Measurements from ENCODE around the gene WBP2NL. TPM values are rescaled to one million over a fixed set of nuclear protein-coding genes. Genes with fewer than 3 reads are reported as not detected.
"Not testable (repeated sequence)": the region's sequence is repeated elsewhere in the genome, so short reads cannot be mapped to it uniquely, and the experiment has no call there.

Gene WBP2NL, protein sequence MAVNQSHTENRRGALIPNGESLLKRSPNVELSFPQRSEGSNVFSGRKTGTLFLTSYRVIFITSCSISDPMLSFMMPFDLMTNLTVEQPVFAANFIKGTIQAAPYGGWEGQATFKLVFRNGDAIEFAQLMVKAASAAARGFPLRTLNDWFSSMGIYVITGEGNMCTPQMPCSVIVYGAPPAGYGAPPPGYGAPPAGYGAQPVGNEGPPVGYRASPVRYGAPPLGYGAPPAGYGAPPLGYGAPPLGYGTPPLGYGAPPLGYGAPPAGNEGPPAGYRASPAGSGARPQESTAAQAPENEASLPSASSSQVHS
- not detected for polyA plus RNA-seq (2013, experiment 1 of 2)
- not detected for polyA plus RNA-seq (2013, experiment 2 of 2)

GRCh38 chr22:41998361-41999261 lies at the start of gene WBP2NL:
Gene WBP2NL, plus strand, starts transcription at chr22:41998788. Its CDS starts 31 bp downstream, at chr22:41998819.
- no peak for DNase-seq
- peak within 1 kb of the TSS in 1 of 2 experiments; percentile 76 for H3K4me3 ChIP-seq (ENCODE audit: insufficient read depth in 1 of 2, low read depth in 1 of 2, low read length in 2 of 2)
- no peak within 1 kb of the TSS for H2BK120ac ChIP-seq (ENCODE audit: low read depth, low read length)
- no peak within 1 kb of the TSS for H3K4me2 ChIP-seq (ENCODE audit: low read length, poor library complexity, severe bottlenecking)
- H2AFZ ChIP-seq (ENCODE audit: low read depth, low read length) = no peak within 1 kb of the TSS
- peak within 1 kb of the TSS; percentile 74 for H3K9ac ChIP-seq (ENCODE audit: low read length)
- 94% methylated on average over 67 of the region's 71 CpGs for WGBS
- no peak within 1 kb of the TSS for H3K14ac ChIP-seq (ENCODE audit: low read length in 2 of 2)
- H3K79me1 ChIP-seq (replicated peaks; ENCODE audit: low read length, poor library complexity, severe bottlenecking) = no peaks in the 10 kb centered on the region
- H3K27ac ChIP-seq (ENCODE audit: low read length, poor library complexity, severe bottlenecking) = no peak within 1 kb of the TSS
- no peak within 1 kb of the TSS for H4K91ac ChIP-seq (ENCODE audit: low read length)
- no peak within 1 kb of the TSS for H2BK5ac ChIP-seq (ENCODE audit: low read depth, low read length, poor library complexity, severe bottlenecking)
- no peak within 1 kb of the TSS for H3K4ac ChIP-seq (ENCODE audit: low read depth in 1 of 2, low read length in 2 of 2)
- no peaks in the 10 kb centered on the region for H3K36me3 ChIP-seq (ENCODE audit: control insufficient read depth in 1 of 2, insufficient read depth in 2 of 2, low read depth in 1 of 2, low read length in 2 of 2)
- H3K23ac ChIP-seq (ENCODE audit: low read length in 2 of 2) = peak within 1 kb of the TSS in 1 of 2 experiments; percentile 27
- H2AK5ac ChIP-seq (ENCODE audit: low read length, severe bottlenecking) = no peak within 1 kb of the TSS
- no peak within 1 kb of the TSS for H2BK15ac ChIP-seq (ENCODE audit: low read depth, poor library complexity, severe bottlenecking)
- no peaks in the 10 kb centered on the region for H3K4me1 ChIP-seq (ENCODE audit: control insufficient read depth, insufficient read depth, low read depth, low read length)
- no peak within 1 kb of the TSS for H2BK12ac ChIP-seq (ENCODE audit: low read length in 2 of 2)
- H3K27me3 ChIP-seq (ENCODE audit: control insufficient read depth in 1 of 2, insufficient read depth in 1 of 2, low read length in 2 of 2) = peaks cover 44 to 45% of the 10 kb centered on the region in 2 experiments
- no peak within 1 kb of the TSS for H3K18ac ChIP-seq (ENCODE audit: low read depth in 1 of 2, low read length in 2 of 2)
- no peak within 1 kb of the TSS for H4K8ac ChIP-seq (ENCODE audit: low read length)
- no peaks in the 10 kb centered on the region for H3K9me3 ChIP-seq (ENCODE audit: control insufficient read depth, low read length)

DNA sequence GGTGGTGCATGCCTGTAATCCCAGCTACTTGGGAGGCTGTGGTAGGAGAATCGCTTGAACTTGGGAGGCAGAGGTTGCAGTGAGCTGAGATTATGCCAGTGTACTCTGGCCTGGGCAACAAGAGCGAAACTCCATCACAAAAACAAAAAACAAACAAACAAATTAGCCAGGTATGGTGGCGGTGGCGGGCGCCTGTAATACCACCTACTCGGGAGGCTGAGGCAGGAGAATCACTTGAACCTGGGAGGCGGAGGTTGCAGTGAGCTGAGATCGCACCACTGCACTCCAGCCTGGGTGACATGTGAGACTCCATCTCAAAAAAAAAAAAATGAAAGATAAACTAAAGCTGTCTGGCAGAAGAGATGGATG lies 49.7 kb upstream of the WBP2NL start:
- not testable (repeated sequence) for H3K79me1 ChIP-seq (replicated peaks; ENCODE audit: low read length, poor library complexity, severe bottlenecking); H2AK5ac ChIP-seq (ENCODE audit: low read length, severe bottlenecking); H3K23ac ChIP-seq (ENCODE audit: low read length in 2 of 2); DNase-seq; H3K27ac ChIP-seq (ENCODE audit: low read length, poor library complexity, severe bottlenecking); H2BK120ac ChIP-seq (ENCODE audit: low read depth, low read length); H4K8ac ChIP-seq (ENCODE audit: low read length); H2BK12ac ChIP-seq (ENCODE audit: low read length in 2 of 2); H3K36me3 ChIP-seq (ENCODE audit: control insufficient read depth in 1 of 2, insufficient read depth in 2 of 2, low read depth in 1 of 2, low read length in 2 of 2); H3K4me2 ChIP-seq (ENCODE audit: low read length, poor library complexity, severe bottlenecking); H2BK15ac ChIP-seq (ENCODE audit: low read depth, poor library complexity, severe bottlenecking); H3K9ac ChIP-seq (ENCODE audit: low read length); H3K4ac ChIP-seq (ENCODE audit: low read depth in 1 of 2, low read length in 2 of 2); H3K4me3 ChIP-seq (ENCODE audit: insufficient read depth in 1 of 2, low read depth in 1 of 2, low read length in 2 of 2); H2AFZ ChIP-seq (ENCODE audit: low read depth, low read length); H3K14ac ChIP-seq (ENCODE audit: low read length in 2 of 2); H4K91ac ChIP-seq (ENCODE audit: low read length); H3K18ac ChIP-seq (ENCODE audit: low read depth in 1 of 2, low read length in 2 of 2); H3K9me3 ChIP-seq (ENCODE audit: control insufficient read depth, low read length); H2BK5ac ChIP-seq (ENCODE audit: low read depth, low read length, poor library complexity, severe bottlenecking)
- Histone ChIP-seq H3K4me1 (ENCODE audit: control insufficient read depth, insufficient read depth, low read depth, low read length) (peaks cover 23% of the 10 kb centered on the region), H3K27me3 (ENCODE audit: control insufficient read depth in 1 of 2, insufficient read depth in 1 of 2, low read length in 2 of 2) (peaks cover 0 to 22% of the 10 kb centered on the region in 2 experiments)
- 95% methylated on average over 8 of the region's 8 CpGs for WGBS

GRCh38 chr22:41949297-41949965 lies 49.2 kb upstream of the WBP2NL start:
- WGBS = 90% methylated on average over 7 of the region's 7 CpGs
- no peak overlapping the region for H3K27ac ChIP-seq (ENCODE audit: low read length, poor library complexity, severe bottlenecking)
- no peaks in the 10 kb centered on the region for H3K36me3 ChIP-seq (ENCODE audit: control insufficient read depth in 1 of 2, insufficient read depth in 2 of 2, low read depth in 1 of 2, low read length in 2 of 2)
- H2BK15ac ChIP-seq (ENCODE audit: low read depth, poor library complexity, severe bottlenecking) = no peak overlapping the region
- no peak overlapping the region for H3K4ac ChIP-seq (ENCODE audit: low read depth in 1 of 2, low read length in 2 of 2)
- H3K9me3 ChIP-seq (ENCODE audit: control insufficient read depth, low read length) = no peaks in the 10 kb centered on the region
- H2BK5ac ChIP-seq (ENCODE audit: low read depth, low read length, poor library complexity, severe bottlenecking) = no peak overlapping the region
- H3K18ac ChIP-seq (ENCODE audit: low read depth in 1 of 2, low read length in 2 of 2) = no peak overlapping the region
- H2BK12ac ChIP-seq (ENCODE audit: low read length in 2 of 2) = no peak overlapping the region
- DNase-seq = no peak
- no peak overlapping the region for H3K4me2 ChIP-seq (ENCODE audit: low read length, poor library complexity, severe bottlenecking)
- H3K23ac ChIP-seq (ENCODE audit: low read length in 2 of 2) = no peak overlapping the region
- H2AFZ ChIP-seq (ENCODE audit: low read depth, low read length) = no peak overlapping the region
- no peak overlapping the region for H3K14ac ChIP-seq (ENCODE audit: low read length in 2 of 2)
- H3K9ac ChIP-seq (ENCODE audit: low read length) = no peak overlapping the region
- no peak overlapping the region for H2AK5ac ChIP-seq (ENCODE audit: low read length, severe bottlenecking)
- H3K27me3 ChIP-seq (ENCODE audit: control insufficient read depth in 1 of 2, insufficient read depth in 1 of 2, low read length in 2 of 2) = peaks cover 0 to 22% of the 10 kb centered on the region in 2 experiments
- H4K8ac ChIP-seq (ENCODE audit: low read length) = no peak overlapping the region
- no peak overlapping the region for H2BK120ac ChIP-seq (ENCODE audit: low read depth, low read length)
- no peak overlapping the region for H4K91ac ChIP-seq (ENCODE audit: low read length)
- H3K4me1 ChIP-seq (ENCODE audit: control insufficient read depth, insufficient read depth, low read depth, low read length) = peaks cover 23% of the 10 kb centered on the region
- no peak overlapping the region for H3K4me3 ChIP-seq (ENCODE audit: insufficient read depth in 1 of 2, low read depth in 1 of 2, low read length in 2 of 2)
- H3K79me1 ChIP-seq (replicated peaks; ENCODE audit: low read length, poor library complexity, severe bottlenecking) = peaks cover 5% of the 10 kb centered on the region
